ENCODE measurements around the gene ARL15.
"Not testable (repeated sequence)": the region's sequence is repeated elsewhere in the genome, so short reads cannot be mapped to it uniquely, and the experiment has no call there.

Gene ARL15

DNA sequence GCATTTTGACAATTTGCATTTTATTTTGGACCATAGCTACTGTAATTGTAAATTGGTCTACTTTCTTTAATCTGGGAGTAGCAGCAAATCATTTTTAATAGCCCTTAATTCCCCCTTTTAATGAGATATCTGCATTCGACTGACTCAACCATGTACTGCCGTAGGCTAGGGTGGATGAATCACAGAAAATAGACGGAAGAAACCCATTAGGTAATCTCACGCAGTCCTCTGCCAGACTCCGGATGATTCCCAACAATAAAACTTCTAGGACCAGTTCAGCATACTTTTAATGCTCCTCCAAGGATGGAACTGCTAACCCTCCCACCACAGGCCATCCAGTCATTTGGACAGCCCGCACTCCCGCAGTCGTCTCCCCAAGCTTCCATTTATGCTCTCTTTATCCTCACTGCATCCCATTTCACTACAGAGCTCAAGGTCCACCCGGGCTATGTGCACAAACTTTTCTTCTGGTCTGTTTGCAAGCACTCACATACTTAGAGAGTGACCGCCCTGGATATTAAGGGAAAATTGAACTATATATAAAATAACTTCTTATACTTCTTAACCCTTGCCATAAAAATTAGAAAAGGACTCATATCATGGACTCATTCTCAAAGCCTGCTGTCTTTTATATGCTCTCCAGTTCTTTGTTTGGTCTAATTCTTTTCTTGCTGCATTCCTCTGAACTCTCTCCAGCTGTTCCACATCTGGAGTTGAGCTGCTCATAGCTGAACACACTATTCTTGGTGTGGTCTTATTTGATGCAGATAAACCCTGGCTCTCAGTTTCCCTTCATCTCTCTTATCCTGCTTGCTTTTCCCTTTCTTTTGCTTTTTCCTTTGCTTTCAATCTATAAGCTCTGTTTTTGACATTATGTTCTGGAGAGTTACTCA lies 326.6 kb downstream of the ARL15 start:
- H3K27ac ChIP-seq = no peak overlapping the region
- DNase-seq = no peak
- no peak overlapping the region for H3K4me3 ChIP-seq (ENCODE audit: low read depth, low read length)
- no peaks in the 10 kb centered on the region for H3K36me3 ChIP-seq (replicated peaks)
- in situ Hi-C loops (cut with HindIII; ENCODE audit: low pct_ligation_motif_present, low sequenced_read_pairs) = no loop called here
- TF ChIP-seq, protein P1, sequence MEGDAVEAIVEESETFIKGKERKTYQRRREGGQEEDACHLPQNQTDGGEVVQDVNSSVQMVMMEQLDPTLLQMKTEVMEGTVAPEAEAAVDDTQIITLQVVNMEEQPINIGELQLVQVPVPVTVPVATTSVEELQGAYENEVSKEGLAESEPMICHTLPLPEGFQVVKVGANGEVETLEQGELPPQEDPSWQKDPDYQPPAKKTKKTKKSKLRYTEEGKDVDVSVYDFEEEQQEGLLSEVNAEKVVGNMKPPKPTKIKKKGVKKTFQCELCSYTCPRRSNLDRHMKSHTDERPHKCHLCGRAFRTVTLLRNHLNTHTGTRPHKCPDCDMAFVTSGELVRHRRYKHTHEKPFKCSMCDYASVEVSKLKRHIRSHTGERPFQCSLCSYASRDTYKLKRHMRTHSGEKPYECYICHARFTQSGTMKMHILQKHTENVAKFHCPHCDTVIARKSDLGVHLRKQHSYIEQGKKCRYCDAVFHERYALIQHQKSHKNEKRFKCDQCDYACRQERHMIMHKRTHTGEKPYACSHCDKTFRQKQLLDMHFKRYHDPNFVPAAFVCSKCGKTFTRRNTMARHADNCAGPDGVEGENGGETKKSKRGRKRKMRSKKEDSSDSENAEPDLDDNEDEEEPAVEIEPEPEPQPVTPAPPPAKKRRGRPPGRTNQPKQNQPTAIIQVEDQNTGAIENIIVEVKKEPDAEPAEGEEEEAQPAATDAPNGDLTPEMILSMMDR (IDR thresholded peaks at IDR 0.05; ENCODE audit: low read depth, low read length, missing control alignments) = no peak
- H3K27me3 ChIP-seq (replicated peaks) = no peaks in the 10 kb centered on the region

DNA sequence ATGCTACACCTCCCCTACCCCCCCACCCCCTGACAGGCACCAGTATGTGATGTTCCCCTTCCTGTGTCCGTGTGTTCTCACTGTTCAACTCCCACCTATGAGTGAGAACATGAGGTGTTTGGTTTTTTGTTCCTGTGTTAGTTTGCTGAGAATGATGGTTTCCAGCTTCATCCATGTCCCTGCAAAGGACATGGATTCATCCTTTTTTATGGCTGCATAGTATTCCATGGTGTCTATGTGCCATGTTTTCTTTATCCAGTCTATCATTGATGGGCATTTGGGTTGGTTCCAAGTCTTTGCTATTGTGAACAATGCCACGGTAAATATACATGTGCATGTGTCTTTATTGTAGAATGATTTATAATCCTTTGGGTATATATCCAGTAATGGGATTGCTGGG lies 328.1 kb downstream of the ARL15 start:
- DNase-seq; in situ Hi-C loops (cut with HindIII; ENCODE audit: low pct_ligation_motif_present, low sequenced_read_pairs); H3K27ac ChIP-seq; H3K27me3 ChIP-seq (replicated peaks); H3K4me3 ChIP-seq (ENCODE audit: low read depth, low read length); H3K36me3 ChIP-seq (replicated peaks): not testable (repeated sequence)

DNA sequence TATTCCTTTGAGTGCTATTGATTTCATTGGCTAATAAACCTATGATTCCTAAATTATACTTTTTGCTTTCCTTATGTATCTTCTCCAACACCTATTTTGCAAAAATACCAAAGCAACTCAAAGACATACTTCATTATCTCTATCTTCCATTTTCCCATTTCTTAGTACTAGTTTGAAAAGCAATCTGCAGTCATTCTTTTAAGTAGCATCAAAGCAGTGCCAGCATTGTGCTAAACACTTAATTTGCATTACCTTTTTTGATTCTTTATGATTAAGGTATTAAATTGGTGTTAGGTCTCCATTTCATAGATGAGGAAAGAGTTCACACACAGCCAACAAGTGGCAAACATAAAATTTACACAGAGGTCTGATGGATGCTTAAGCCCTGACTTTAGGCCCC lies 330.3 kb downstream of the ARL15 start:
- no peaks in the 10 kb centered on the region for H3K36me3 ChIP-seq (replicated peaks)
- no peak overlapping the region for H3K27ac ChIP-seq
- H3K4me3 ChIP-seq (ENCODE audit: low read depth, low read length) = no peak overlapping the region
- TF ChIP-seq, protein P1 (IDR thresholded peaks at IDR 0.05; ENCODE audit: low read depth, low read length, missing control alignments) = no peak
- H3K27me3 ChIP-seq (replicated peaks) = no peaks in the 10 kb centered on the region
- DNase-seq = no peak
- in situ Hi-C loops (cut with HindIII; ENCODE audit: low pct_ligation_motif_present, low sequenced_read_pairs) = no loop called here

DNA sequence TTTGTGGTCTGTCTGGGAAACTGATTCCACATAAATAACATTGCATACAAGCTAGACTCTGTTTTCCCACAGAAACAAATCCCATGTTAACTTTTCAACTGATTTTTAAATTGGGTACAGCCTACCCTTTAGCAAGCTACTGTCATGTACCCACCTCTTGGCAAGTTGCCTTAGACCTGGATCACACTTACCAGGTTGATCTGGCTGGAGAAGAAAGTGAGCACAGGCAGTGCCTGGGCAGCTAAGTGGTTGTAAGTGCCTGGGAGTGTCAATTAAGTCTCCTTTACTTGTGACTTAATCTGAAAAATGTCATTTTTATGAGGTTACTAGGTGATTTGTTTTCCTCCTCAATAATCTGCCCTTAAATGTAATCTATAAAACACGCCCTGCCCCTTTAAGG lies 336.4 kb downstream of the ARL15 start:
- no peak for DNase-seq
- Histone ChIP-seq H3K27ac (no peak overlapping the region), H3K27me3 (replicated peaks) (no peaks in the 10 kb centered on the region), H3K36me3 (replicated peaks) (no peaks in the 10 kb centered on the region), H3K4me3 (ENCODE audit: low read depth, low read length) (no peak overlapping the region)
- in situ Hi-C loops (cut with HindIII; ENCODE audit: low pct_ligation_motif_present, low sequenced_read_pairs) = no loop called here
- TF ChIP-seq, protein P1 (IDR thresholded peaks at IDR 0.05; ENCODE audit: low read depth, low read length, missing control alignments) = no peak

DNA sequence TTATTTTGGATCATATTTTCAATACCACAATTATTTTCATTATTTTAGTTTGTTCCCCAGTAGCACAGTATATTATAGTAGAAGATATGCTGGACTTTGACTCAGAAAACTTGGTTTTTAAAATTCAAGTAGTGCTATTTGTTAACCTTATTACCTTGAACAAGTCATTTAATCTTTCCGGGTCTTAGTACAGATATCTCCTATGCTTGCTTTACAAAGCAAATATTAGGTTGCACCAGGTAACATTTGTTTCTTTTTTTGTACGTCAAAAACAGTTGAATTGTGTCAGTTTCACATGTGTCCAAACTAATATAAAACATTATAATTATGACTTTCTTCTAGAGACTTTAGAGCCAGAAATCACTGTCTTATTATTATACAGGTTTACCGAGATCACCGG lies 338.1 kb downstream of the ARL15 start:
- H3K4me3 ChIP-seq (ENCODE audit: low read depth, low read length) = no peak overlapping the region
- DNase-seq = no peak
- no peaks in the 10 kb centered on the region for H3K27me3 ChIP-seq (replicated peaks)
- in situ Hi-C loops (cut with HindIII; ENCODE audit: low pct_ligation_motif_present, low sequenced_read_pairs) = no loop called here
- TF ChIP-seq, protein P1 (IDR thresholded peaks at IDR 0.05; ENCODE audit: low read depth, low read length, missing control alignments) = no peak
- no peaks in the 10 kb centered on the region for H3K36me3 ChIP-seq (replicated peaks)
- H3K27ac ChIP-seq = no peak overlapping the region

DNA sequence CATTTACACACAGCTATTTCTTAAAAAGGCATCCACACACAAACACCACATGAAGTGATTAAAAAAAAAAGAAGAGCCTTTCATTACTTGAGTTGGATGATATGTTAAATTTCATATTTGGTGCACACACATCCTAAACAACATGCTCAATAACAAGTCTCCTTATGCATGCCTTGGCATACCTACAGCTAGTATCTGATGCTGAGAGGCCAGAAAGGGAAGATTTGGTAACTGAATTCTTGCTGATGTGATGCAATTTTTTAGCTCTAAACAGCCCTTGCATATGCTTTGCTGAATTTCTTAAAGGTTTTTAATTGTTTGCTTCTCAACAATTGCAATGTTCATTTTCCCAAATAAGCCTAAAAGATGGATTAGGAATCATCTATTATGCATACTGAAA lies 338.8 kb downstream of the ARL15 start:
- TF ChIP-seq, protein P1 (IDR thresholded peaks at IDR 0.05; ENCODE audit: low read depth, low read length, missing control alignments) = no peak
- in situ Hi-C loops (cut with HindIII; ENCODE audit: low pct_ligation_motif_present, low sequenced_read_pairs) = no loop called here
- Histone ChIP-seq H3K27me3 (replicated peaks) (no peaks in the 10 kb centered on the region), H3K27ac (no peak overlapping the region), H3K4me3 (ENCODE audit: low read depth, low read length) (no peak overlapping the region), H3K36me3 (replicated peaks) (no peaks in the 10 kb centered on the region)
- no peak for DNase-seq

Measured in brain microvascular endothelial cell (primary cell).